H1 (cell line): Measurements from ENCODE around the gene MAGI2. TPM values are rescaled to one million over a fixed set of nuclear protein-coding genes. Genes with fewer than 3 reads are reported as not detected.

ENCODE experiments used
- CTCF ChIA-PET: fragments of 300-600 bp; sonication (Branson Sonifier 250); formaldehyde crosslinking; loops from one replicate; lab custom pipeline; 2021; ENCODE audit not compliant: partially characterized antibody; lab: Charles Lee
- POLR2A ChIA-PET: fragments of 300-600 bp; sonication (Branson Sonifier 250); formaldehyde crosslinking; loops from one replicate; lab custom pipeline; 2021; ENCODE audit warnings: inconsistent platforms; ENCODE audit not compliant: partially characterized antibody; lab: Charles Lee
- DNase-seq, 2 experiments: peaks; one replicate each; pipeline versions ENCODE4 v3.0.0 to v3.0.0-alpha.2; 2010 to 2022; ENCODE audit warnings: low spot score in 2 of 2, low read depth in 1 of 2, mixed read lengths in 1 of 2
- FAIRE-seq: peaks from 2 replicates; lab custom pipeline; 2011; peaks lifted over from hg19 to GRCh38; lab: Jason Lieb, UNC
- H2AFZ ChIP-seq: 2 replicates; pipeline ENCODE4 v1.8.1; 2012; ENCODE audit warnings: low read length, inconsistent platforms
- H2AK5ac ChIP-seq: 2 replicates; pipeline ENCODE4 v1.6.1; 2013; ENCODE audit warnings: low read depth, low read length
- H2BK120ac ChIP-seq: replicated peaks from 2 replicates; pipeline ENCODE3; 2013; ENCODE audit warnings: low read depth, low read length, inconsistent platforms
- H2BK12ac ChIP-seq: 2 replicates; pipeline ENCODE4 v1.6.1; 2013; ENCODE audit warnings: low read depth, low read length
- H2BK15ac ChIP-seq: 2 replicates; pipeline ENCODE4 v1.6.1; 2013; ENCODE audit warnings: low read length
- H2BK20ac ChIP-seq: 2 replicates; pipeline ENCODE4 v1.6.1; 2013; ENCODE audit warnings: low read length
- H2BK5ac ChIP-seq: 2 replicates; pipeline ENCODE4 v1.6.1; 2013; ENCODE audit warnings: low read depth, low read length
- H3K14ac ChIP-seq: 2 replicates; pipeline ENCODE4 v1.6.1; 2013; ENCODE audit warnings: inconsistent platforms; ENCODE audit not compliant: insufficient read length
- H3K18ac ChIP-seq: 2 replicates; pipeline ENCODE4 v1.6.1; 2013; ENCODE audit warnings: low read length; ENCODE audit errors: extremely low read depth
- H3K23ac ChIP-seq: 2 replicates; pipeline ENCODE4 v1.6.1; 2013; ENCODE audit warnings: inconsistent platforms; ENCODE audit not compliant: insufficient read length
- H3K23me2 ChIP-seq: 2 replicates; pipeline ENCODE4 v1.6.1; 2013; ENCODE audit warnings: low read depth, low read length
- H3K27ac ChIP-seq: 2 replicates; pipeline ENCODE4 v1.6.1; 2011; ENCODE audit warnings: low read depth, low read length, inconsistent platforms
- H3K27me3 ChIP-seq, 4 experiments: replicated peaks in 1 of 4; 1 replicate in 1 of 4; 2 replicates in 3 of 4; pipeline versions ENCODE4 v1.6.1 to v1.8.1; 2011 to 2013; ENCODE audit warnings: low read length in 3 of 4, mild to moderate bottlenecking in 3 of 4, inconsistent platforms in 2 of 4, mixed read lengths in 2 of 4, moderate library complexity in 1 of 4; ENCODE audit not compliant: control insufficient read depth in 3 of 4, insufficient read depth in 3 of 4; ENCODE audit errors: extremely low read depth in 1 of 4
- H3K36me3 ChIP-seq, 4 experiments: 2 replicates each; pipeline versions ENCODE4 v1.6.1 to v1.8.1; 2011 to 2013; ENCODE audit warnings: mild to moderate bottlenecking in 4 of 4, low read length in 3 of 4, moderate library complexity in 2 of 4, control low read depth in 1 of 4, inconsistent platforms in 1 of 4; ENCODE audit not compliant: insufficient read depth in 4 of 4, control insufficient read depth in 2 of 4
- H3K4ac ChIP-seq: replicated peaks from 2 replicates; pipeline ENCODE3; 2013; ENCODE audit warnings: low read length, low read depth, mixed read lengths, inconsistent platforms; ENCODE audit not compliant: insufficient read length
- H3K4me1 ChIP-seq, 4 experiments: replicated peaks in 1 of 4; 1 replicate in 1 of 4; 2 replicates in 3 of 4; pipeline versions ENCODE4 v1.6.1 to v1.8.1; 2011 to 2013; ENCODE audit warnings: low read length in 3 of 4, inconsistent platforms in 2 of 4, mixed read lengths in 1 of 4; ENCODE audit not compliant: insufficient read depth in 4 of 4, control insufficient read depth in 3 of 4
- H3K4me2 ChIP-seq, 2 experiments: 2 replicates each; pipeline versions ENCODE4 v1.6.1 to v1.8.1; 2011 to 2013; ENCODE audit warnings: low read depth in 2 of 2, low read length in 2 of 2, control low read depth in 1 of 2, inconsistent platforms in 1 of 2, mild to moderate bottlenecking in 1 of 2; ENCODE audit not compliant: insufficient read depth in 1 of 2
- H3K4me3 ChIP-seq, 4 experiments: fragments of 200-600, 300-600 bp in 1 of 4; sonication (generic), shearing (Covaris generic), sonication (Bioruptor Twin) in 1 of 4; 2 replicates each; pipeline versions ENCODE4 v1.5.1 to v1.8.1; 2011 to 2016; ENCODE audit warnings: low read length in 4 of 4, low read depth in 3 of 4, control low read depth in 2 of 4, inconsistent platforms in 2 of 4, mild to moderate bottlenecking in 2 of 4, mixed read lengths in 1 of 4, moderate library complexity in 1 of 4; ENCODE audit not compliant: insufficient read depth in 2 of 4; ENCODE audit errors: extremely low read depth in 1 of 4
- H3K56ac ChIP-seq: replicated peaks from 2 replicates; pipeline ENCODE3; 2013; ENCODE audit warnings: low read depth, mild to moderate bottlenecking, mixed read lengths, low read length, inconsistent platforms; ENCODE audit not compliant: insufficient read length
- H3K79me1 ChIP-seq: 2 replicates; pipeline ENCODE4 v1.6.1; 2013; ENCODE audit warnings: low read depth, low read length, control low read depth
- H3K79me2 ChIP-seq, 2 experiments: 2 replicates each; pipeline versions ENCODE4 v1.6.1 to v1.8.1; 2012 to 2013; ENCODE audit warnings: low read length in 2 of 2, mild to moderate bottlenecking in 2 of 2, inconsistent platforms in 1 of 2; ENCODE audit not compliant: insufficient read depth in 2 of 2, control insufficient read depth in 1 of 2
- H3K9ac ChIP-seq, 4 experiments: replicated peaks in 1 of 4; 1 replicate in 1 of 4; 2 replicates in 3 of 4; pipeline versions ENCODE4 v1.6.1 to v1.8.1; 2011 to 2013; ENCODE audit warnings: low read depth in 3 of 4, low read length in 3 of 4, control low read depth in 2 of 4, mild to moderate bottlenecking in 2 of 4, moderate library complexity in 2 of 4, inconsistent platforms in 1 of 4; ENCODE audit errors: extremely low read depth in 1 of 4
- H3K9me3 ChIP-seq, 2 experiments: 2 replicates each; pipeline versions ENCODE4 v1.6.1 to v1.8.1; 2012 to 2013; ENCODE audit warnings: mild to moderate bottlenecking in 2 of 2, moderate library complexity in 2 of 2, control low read depth in 1 of 2, inconsistent platforms in 1 of 2, low read depth in 1 of 2, low read length in 1 of 2, mixed read lengths in 1 of 2; ENCODE audit not compliant: insufficient read depth in 2 of 2
- H4K20me1 ChIP-seq, 2 experiments: replicated peaks in 1 of 2; 2 replicates each; pipeline versions ENCODE3 to v1.8.1; 2011 to 2013; ENCODE audit warnings: inconsistent platforms in 2 of 2, low read length in 2 of 2, mild to moderate bottlenecking in 1 of 2; ENCODE audit not compliant: insufficient read depth in 2 of 2, control insufficient read depth in 1 of 2
- H4K5ac ChIP-seq: 2 replicates; pipeline ENCODE4 v1.6.1; 2013; ENCODE audit warnings: low read length, low read depth, mixed read lengths, inconsistent platforms; ENCODE audit not compliant: insufficient read length
- H4K8ac ChIP-seq: 2 replicates; pipeline ENCODE4 v1.8.0; 2013; ENCODE audit warnings: mild to moderate bottlenecking, moderate library complexity, low read length, inconsistent platforms; ENCODE audit not compliant: insufficient read depth; ENCODE audit errors: extremely low read depth
- H4K91ac ChIP-seq: replicated peaks from 2 replicates; pipeline ENCODE3; 2013; ENCODE audit warnings: low read length, mixed read lengths, inconsistent platforms; ENCODE audit not compliant: insufficient read length
- BACH1 ChIP-seq: IDR thresholded peaks from 2 replicates; pipeline ENCODE4 v1.6.1; 2012; ENCODE audit warnings: low read length, improper control_type of control experiment
- CHD1 ChIP-seq: IDR thresholded peaks from 2 replicates; pipeline ENCODE4 v1.6.1; 2012; ENCODE audit warnings: low read depth, low read length, improper control_type of control experiment
- CTBP2 ChIP-seq: IDR thresholded peaks from 2 replicates; pipeline ENCODE4 v1.7.0; 2011; ENCODE audit warnings: borderline replicate concordance, mild to moderate bottlenecking, moderate library complexity, mixed read lengths, low read length; ENCODE audit not compliant: insufficient read depth, insufficient read length
- EZH2 ChIP-seq: fragments of 200-600 bp; sonication (generic); IDR thresholded peaks from 2 replicates; pipeline ENCODE4 v1.7.1; 2012; ENCODE audit warnings: low read depth, mild to moderate bottlenecking, moderate library complexity, low read length, inconsistent platforms; ENCODE audit not compliant: severe bottlenecking
- FOSL1 ChIP-seq: IDR thresholded peaks from 2 replicates; pipeline ENCODE4 v1.6.1; 2011; ENCODE audit warnings: mild to moderate bottlenecking, low read depth, low read length, moderate library complexity; ENCODE audit not compliant: insufficient read depth
- HDAC6 ChIP-seq: IDR thresholded peaks from one replicate; pipeline ENCODE4 v1.7.1; 2012; ENCODE audit warnings: low read depth, mild to moderate bottlenecking, inconsistent platforms, low read length, moderate library complexity
- MAFK ChIP-seq: IDR thresholded peaks from 2 replicates; pipeline ENCODE4 v1.6.1; 2012; ENCODE audit warnings: low read depth, mild to moderate bottlenecking, improper control_type of control experiment, low read length
- NRF1 ChIP-seq: IDR thresholded peaks from 2 replicates; pipeline ENCODE4 v1.6.1; 2011; ENCODE audit warnings: mild to moderate bottlenecking, low read depth, low read length, improper control_type of control experiment
- PHF8 ChIP-seq: fragments of 200-600 bp; sonication (generic); conservative IDR thresholded peaks from 2 replicates; pipeline ENCODE4 v1.7.1; 2012; ENCODE audit warnings: low read depth, mild to moderate bottlenecking, inconsistent platforms, low read length, moderate library complexity
- RBBP5 ChIP-seq: IDR thresholded peaks from 2 replicates; pipeline ENCODE4 v1.7.1; 2012; ENCODE audit warnings: low read depth, mild to moderate bottlenecking, inconsistent platforms, low read length, moderate library complexity, borderline replicate concordance
- RXRA ChIP-seq: IDR thresholded peaks from 2 replicates; pipeline ENCODE4 v1.6.1; 2011; ENCODE audit warnings: low read depth, mild to moderate bottlenecking, low read length, moderate library complexity; ENCODE audit not compliant: insufficient read depth
- SUZ12 ChIP-seq: fragments of 200-600 bp; sonication (generic); IDR thresholded peaks from 2 replicates; pipeline ENCODE4 v1.6.1; 2012; ENCODE audit warnings: mild to moderate bottlenecking, inconsistent platforms, low read length, moderate library complexity, mixed read lengths
- TCF12 ChIP-seq: IDR thresholded peaks from 2 replicates; pipeline ENCODE4 v1.6.1; 2011; ENCODE audit warnings: low read depth, mild to moderate bottlenecking, low read length
- WGBS, 2 experiments: shearing (Covaris generic) in 1 of 2; methylation state at CpG; one replicate each; pipeline versions ENCODE4 v1.1.6 to v1.1.7; 2013 to 2015; ENCODE audit warnings: low lambda C conversion rate in 2 of 2, mixed read lengths in 2 of 2, inconsistent platforms in 1 of 2, low coverage in 1 of 2, missing lambda C conversion rate in 1 of 2; ENCODE audit not compliant: insufficient replicate concordance in 2 of 2, insufficient coverage in 1 of 2, insufficient read length in 1 of 2; ENCODE audit errors: extremely low coverage in 1 of 2, missing lambda C conversion rate in 1 of 2; 5-methylcytosine and 5-hydroxymethylcytosine counted together
- polyA plus RNA-seq, 7 experiments: library from polyadenylated mRNA; depleted of rRNA in 3 of 7; stranded (reverse) in 5 of 7; unstranded in 2 of 7; fragments of >200 nt in 5 of 7; fragments of 200-250 nt in 2 of 7; gene quantifications; 1 replicate in 5 of 7; 2 replicates in 1 of 7; 4 replicates in 1 of 7; pipeline versions ENCODE4 v1.2.1 to v1.2.3, GENCODE V29; 2011 to 2013; ENCODE audit warnings: missing spikeins in 2 of 7, mixed read lengths in 2 of 7
- total RNA-seq: library from RNA; stranded (reverse); fragmentation: NEBNext Ultra II Directional; extraction: Animal tissue kit (Norgen Biotek cat#: 25700); gene quantifications from 2 replicates; pipeline ENCODE4 v1.2.1, GENCODE V29; 2021

MAGI2 gene
- total and polyA plus RNA-seq, 2 of the 8 experiments (the other 6 are each of a cell fraction or from before 2014, with no cell fraction given) = 6.0 to 27.3 TPM

GRCh38 chr7:78179211-78179610, 1274.3 kb downstream of the MAGI2 start:
- Histone ChIP-seq H3K36me3 (no peaks in the 10 kb centered on the region), H4K8ac (no peak overlapping the region), H2AK5ac (no peak overlapping the region), H3K18ac (no peak overlapping the region), H3K23ac (no peak overlapping the region), H3K14ac (no peak overlapping the region), H3K79me1 (no peaks in the 10 kb centered on the region), H4K91ac (no peak overlapping the region), H3K56ac (no peak overlapping the region), H3K4me3 (no peak overlapping the region), H2BK20ac (no peak overlapping the region), H3K9ac (no peak overlapping the region), H3K27me3 (no peaks in the 10 kb centered on the region), H3K79me2 (no peaks in the 10 kb centered on the region), H2BK120ac (no peak overlapping the region), H4K20me1 (no peaks in the 10 kb centered on the region), H2BK12ac (no peak overlapping the region), H2AFZ (no peak overlapping the region), H3K27ac (no peak overlapping the region), H3K4ac (no peak overlapping the region), H3K23me2 (no peaks in the 10 kb centered on the region), H4K5ac (no peak overlapping the region), H2BK5ac (no peak overlapping the region), H3K4me1 (peaks cover 0 to 6% (median under 1%) of the 10 kb centered on the region in 4 experiments; a peak in 1 of 7 replicates), H3K9me3 (no peaks in the 10 kb centered on the region), H3K4me2 (no peak overlapping the region), H2BK15ac (no peak overlapping the region)
- 94% methylated on average over 5 of the region's 5 CpGs; no CpG with 5 or more reads in 1 of the 2 experiments for WGBS, 2 experiments
- POLR2A ChIA-PET = no interaction called here
- DNase-seq (no peak), FAIRE-seq (no peak)
- CTCF ChIA-PET = interaction anchor here (1.6 kb wide), 1 partner anchor 44 kb away, joined by 3 read pairs; no protein-coding TSS in a partner anchor
- TF ChIP-seq RBBP5 = no peak
- no peak for TF ChIP-seq RXRA
- no peak for TF ChIP-seq MAFK
- no peak for TF ChIP-seq BACH1
- TF ChIP-seq CHD1 = no peak
- TF ChIP-seq NRF1 = no peak
- TF ChIP-seq TCF12 = no peak
- TF ChIP-seq HDAC6 = no peak
- TF ChIP-seq SUZ12 = no peak
- TF ChIP-seq FOSL1 = no peak
- no peak for TF ChIP-seq PHF8
- TF ChIP-seq CTBP2 = no peak
- TF ChIP-seq EZH2 = no peak
